ENCODE results near the gene IL4. TPM values are rescaled to one million over a fixed set of nuclear protein-coding genes. Genes with fewer than 3 reads are reported as not detected.

IL4 gene
- total and polyA plus RNA-seq, 10 donors: not detected

DNA sequence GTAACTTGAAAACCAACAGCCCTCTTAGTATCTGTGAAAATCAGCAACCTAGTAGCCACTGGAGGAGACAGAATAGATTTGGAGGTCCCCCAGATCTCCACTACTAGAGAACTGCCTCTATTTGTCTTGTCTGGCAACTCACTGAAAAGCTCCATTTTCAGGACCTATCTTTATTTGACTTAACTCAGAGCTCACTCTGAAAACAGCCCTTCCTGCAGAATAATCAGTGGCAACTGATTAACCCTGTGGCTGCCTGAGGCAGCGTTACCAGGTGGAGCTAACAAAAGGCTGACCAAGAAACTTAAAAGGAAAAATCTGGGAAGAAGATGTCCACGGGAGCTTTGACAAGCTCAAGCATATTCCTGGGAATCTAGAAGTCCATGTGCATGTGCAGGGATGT, 26.3 kb upstream of the IL4 start:
- 91 to 100% (median 94%) methylated on average over 2 of the region's 2 CpGs for WGBS, 5 donors
- H3K4me1 ChIP-seq: no peaks in the 10 kb centered on the region
- peaks cover 0 to 1% (median 0%) of the 10 kb centered on the region in 7 donors for H3K27me3 ChIP-seq (replicated peaks in 1 of 7)
- no peak overlapping the region for H3K4me3 ChIP-seq
- DNase-seq: no peak
- no peak overlapping the region for H3K27ac ChIP-seq
- peaks cover 0 to 20% (median 8%) of the 10 kb centered on the region in 6 donors for H3K36me3 ChIP-seq
- TF ChIP-seq POLR2A (IDR thresholded peaks at IDR 0.05) (no peak), POLR2AphosphoS5 (IDR thresholded peaks at IDR 0.05) (no peak)
- TF ChIP-seq, protein P1, sequence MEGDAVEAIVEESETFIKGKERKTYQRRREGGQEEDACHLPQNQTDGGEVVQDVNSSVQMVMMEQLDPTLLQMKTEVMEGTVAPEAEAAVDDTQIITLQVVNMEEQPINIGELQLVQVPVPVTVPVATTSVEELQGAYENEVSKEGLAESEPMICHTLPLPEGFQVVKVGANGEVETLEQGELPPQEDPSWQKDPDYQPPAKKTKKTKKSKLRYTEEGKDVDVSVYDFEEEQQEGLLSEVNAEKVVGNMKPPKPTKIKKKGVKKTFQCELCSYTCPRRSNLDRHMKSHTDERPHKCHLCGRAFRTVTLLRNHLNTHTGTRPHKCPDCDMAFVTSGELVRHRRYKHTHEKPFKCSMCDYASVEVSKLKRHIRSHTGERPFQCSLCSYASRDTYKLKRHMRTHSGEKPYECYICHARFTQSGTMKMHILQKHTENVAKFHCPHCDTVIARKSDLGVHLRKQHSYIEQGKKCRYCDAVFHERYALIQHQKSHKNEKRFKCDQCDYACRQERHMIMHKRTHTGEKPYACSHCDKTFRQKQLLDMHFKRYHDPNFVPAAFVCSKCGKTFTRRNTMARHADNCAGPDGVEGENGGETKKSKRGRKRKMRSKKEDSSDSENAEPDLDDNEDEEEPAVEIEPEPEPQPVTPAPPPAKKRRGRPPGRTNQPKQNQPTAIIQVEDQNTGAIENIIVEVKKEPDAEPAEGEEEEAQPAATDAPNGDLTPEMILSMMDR (IDR thresholded peaks at IDR 0.05 in 8 of 11, conservative IDR thresholded peaks at IDR 0.05 in 3 of 11): no peak
- intact Hi-C loops (cut with DNase I; ENCODE audit: low total_unique reads): no loop called here
- peaks cover 0 to 32% (median 25%) of the 10 kb centered on the region in 8 donors for H3K9me3 ChIP-seq

DNA sequence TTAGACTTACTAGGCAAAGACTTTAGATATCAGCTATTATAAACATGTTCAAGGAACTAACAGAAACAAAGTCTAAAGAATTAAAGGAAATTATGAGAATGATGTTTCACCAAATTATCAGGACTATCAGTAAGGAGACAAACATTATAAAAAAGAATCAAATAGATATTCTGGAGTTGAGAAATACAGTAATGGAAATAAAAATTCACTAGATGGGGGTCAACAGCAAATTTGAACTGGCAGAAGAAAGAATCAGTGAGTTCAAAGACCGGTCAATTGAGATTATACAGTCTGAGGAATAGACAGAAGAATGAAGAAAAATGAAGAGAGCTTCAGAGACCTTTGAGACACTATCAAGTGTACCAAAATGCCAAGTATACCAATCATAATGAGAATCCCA, 25.4 kb upstream of the IL4 start:
- no peak for DNase-seq
- WGBS, 5 donors: 95 to 100% (median 97%) methylated on average over 1 of the region's 1 CpG

DNA sequence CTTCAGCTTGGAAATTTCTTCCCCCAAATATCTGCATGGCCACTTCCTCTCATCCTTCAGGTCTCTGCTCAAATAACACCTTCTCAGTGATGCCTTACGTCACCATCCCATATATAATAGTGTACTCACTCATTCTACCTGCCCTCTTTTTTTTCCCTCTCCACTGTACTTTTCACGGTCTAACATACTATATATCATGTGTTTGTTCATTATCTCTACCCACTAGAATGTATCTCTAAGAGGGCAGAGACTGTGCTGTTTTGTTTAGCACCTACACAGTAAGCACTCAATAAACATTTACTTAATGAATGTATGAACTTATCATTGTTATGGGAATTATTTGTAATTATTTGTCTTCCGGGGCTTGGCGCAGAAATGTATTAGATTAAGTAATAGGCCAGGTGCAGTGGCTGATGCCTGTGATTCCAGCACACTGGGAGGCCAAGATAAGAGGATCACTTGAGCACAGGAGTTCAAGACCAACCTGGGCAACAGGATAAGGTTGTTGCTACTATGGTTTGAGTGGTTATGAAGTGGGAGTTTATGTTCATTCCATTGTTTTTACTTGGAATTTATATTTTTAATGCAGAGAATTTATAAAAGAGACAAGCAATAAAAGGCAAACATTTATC, 21.8 kb upstream of the IL4 start:
- peaks cover 3 to 46% (median 28%) of the 10 kb centered on the region in 7 donors for H3K27me3 ChIP-seq (replicated peaks in 1 of 7)
- intact Hi-C loops (cut with DNase I; ENCODE audit: low total_unique reads): no loop called here
- WGBS, 5 donors: 92 to 97% (median 94%) methylated on average over 4 of the region's 4 CpGs
- H3K4me3 ChIP-seq: no peak overlapping the region
- H3K36me3 ChIP-seq: no peaks in the 10 kb centered on the region
- no peak overlapping the region for H3K27ac ChIP-seq
- DNase-seq: no peak
- TF ChIP-seq, protein P1 (IDR thresholded peaks at IDR 0.05 in 8 of 11, conservative IDR thresholded peaks at IDR 0.05 in 3 of 11): no peak
- TF ChIP-seq POLR2A (IDR thresholded peaks at IDR 0.05): no peak
- TF ChIP-seq POLR2AphosphoS5 (IDR thresholded peaks at IDR 0.05): no peak
- H3K4me1 ChIP-seq: peaks cover 7 to 16% (median 14%) of the 10 kb centered on the region in 6 donors
- H3K9me3 ChIP-seq: peaks cover 0 to 27% (median 25%) of the 10 kb centered on the region in 8 donors

More for the DNA sequence above, 25.4 kb upstream of the IL4 start:
- H3K36me3 ChIP-seq: peaks cover 0 to 11% (median under 1%) of the 10 kb centered on the region in 6 donors
- H3K4me3 ChIP-seq: no peak overlapping the region
- TF ChIP-seq POLR2AphosphoS5 (IDR thresholded peaks at IDR 0.05) (no peak), POLR2A (IDR thresholded peaks at IDR 0.05) (no peak)
- TF ChIP-seq, protein P1 (IDR thresholded peaks at IDR 0.05 in 8 of 11, conservative IDR thresholded peaks at IDR 0.05 in 3 of 11): no peak
- peaks cover 0 to 32% (median 25%) of the 10 kb centered on the region in 8 donors for H3K9me3 ChIP-seq
- peaks cover 0 to 10% (median 0%) of the 10 kb centered on the region in 7 donors for H3K27me3 ChIP-seq (replicated peaks in 1 of 7)
- intact Hi-C loops (cut with DNase I; ENCODE audit: low total_unique reads): no loop called here
- no peak overlapping the region for H3K27ac ChIP-seq
- no peaks in the 10 kb centered on the region for H3K4me1 ChIP-seq

DNA sequence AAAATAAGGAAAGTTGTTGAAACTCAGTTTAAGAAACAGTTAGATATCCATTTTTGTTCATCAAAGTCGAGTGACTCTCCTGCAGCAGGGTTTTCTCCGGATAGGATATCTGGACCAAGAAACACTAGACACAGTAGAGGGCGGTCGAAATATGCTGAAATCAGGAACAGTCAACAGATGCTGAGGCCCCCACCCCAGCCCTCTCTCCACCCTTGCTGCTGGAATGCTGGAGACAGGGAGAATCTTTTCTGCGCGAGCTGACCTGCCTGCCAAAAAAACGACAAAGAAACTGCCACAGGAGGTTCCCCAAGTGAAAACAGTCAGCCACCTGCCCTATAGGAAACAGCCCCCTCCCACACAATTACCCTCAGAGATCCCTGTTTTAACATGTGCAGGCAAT, 20.1 kb upstream of the IL4 start:
- Histone ChIP-seq H3K4me3 (no peak overlapping the region), H3K27me3 (replicated peaks in 1 of 7) (peaks cover 3 to 62% (median 32%) of the 10 kb centered on the region in 7 donors), H3K9me3 (peaks cover 0 to 11% (median 10%) of the 10 kb centered on the region in 8 donors), H3K4me1 (peaks cover 7 to 18% (median 15%) of the 10 kb centered on the region in 6 donors), H3K27ac (no peak overlapping the region), H3K36me3 (no peaks in the 10 kb centered on the region)
- 52 to 60% (median 54%) methylated on average over 7 of the region's 7 CpGs for WGBS, 5 donors
- intact Hi-C loops (cut with DNase I; ENCODE audit: low total_unique reads): no loop called here
- DNase-seq: no peak
- TF ChIP-seq POLR2A (IDR thresholded peaks at IDR 0.05) (no peak), POLR2AphosphoS5 (IDR thresholded peaks at IDR 0.05) (no peak)
- TF ChIP-seq, protein P1 (IDR thresholded peaks at IDR 0.05 in 8 of 11, conservative IDR thresholded peaks at IDR 0.05 in 3 of 11): no peak

Data from spleen (tissue), 11 donors.